T-helper 22 cell (primary cell): ENCODE results near the gene SHROOM1.

Experiments used
- DNase-seq: peaks from one replicate; pipeline ENCODE4 v3.0.0-alpha.2; 2020; ENCODE audit warnings: low read depth

SHROOM1 gene

GRCh38 chr5:132853323-132853722 is 22.9 kb upstream of the SHROOM1 start:
- no peak for DNase-seq

GRCh38 chr5:132850066-132850465 is 19.6 kb upstream of the SHROOM1 start:
- DNase-seq: no peak

- no peak for DNase-seq
These were observed 18.9 kb upstream of the SHROOM1 start for GRCh38 chr5:132849347-132849746.

- no peak for DNase-seq
These were observed 17.8 kb upstream of the SHROOM1 start for GRCh38 chr5:132848270-132848669.

GRCh38 chr5:132841305-132841704 is 10.9 kb upstream of the SHROOM1 start:
- DNase-seq: no peak

- DNase-seq: no peak
These were observed 10.4 kb upstream of the SHROOM1 start for GRCh38 chr5:132840896-132841295.

- DNase-seq: no peak
These were observed 9.9 kb upstream of the SHROOM1 start for GRCh38 chr5:132840313-132840712.

- no peak for DNase-seq
These were observed 9.2 kb upstream of the SHROOM1 start for GRCh38 chr5:132839426-132840301.

- DNase-seq: no peak
These were observed 8.3 kb upstream of the SHROOM1 start for GRCh38 chr5:132838516-132839282.

- no peak for DNase-seq
These were observed 7.4 kb upstream of the SHROOM1 start for GRCh38 chr5:132837868-132838267.

- DNase-seq: no peak
These were observed 6.4 kb upstream of the SHROOM1 start for GRCh38 chr5:132836852-132837251.

- DNase-seq: no peak
These were observed 3.6 kb upstream of the SHROOM1 start for GRCh38 chr5:132834057-132834456.

GRCh38 chr5:132832612-132833011 is 2.2 kb upstream of the SHROOM1 start:
- no peak for DNase-seq

- DNase-seq: no peak
These were observed 831 bp upstream of the SHROOM1 start for GRCh38 chr5:132831095-132831860.

- DNase-seq: peak; percentile 30
These were observed 558 bp downstream of the SHROOM1 start for GRCh38 chr5:132829742-132830435.

- no peak for DNase-seq
These were observed 1.5 kb downstream of the SHROOM1 start for GRCh38 chr5:132828846-132829494.

GRCh38 chr5:132827943-132828673 is 2.3 kb downstream of the SHROOM1 start:
- DNase-seq: no peak

GRCh38 chr5:132826424-132827082 is 3.9 kb downstream of the SHROOM1 start:
- no peak for DNase-seq

- no peak for DNase-seq
These were observed 4.5 kb downstream of the SHROOM1 start for GRCh38 chr5:132825834-132826391.
